NCI-H1930 (cell line): Measurements from ENCODE around the gene MAJIN.
A peak's percentile ranks its signal among the peaks of the same experiment; 100 is the strongest.
"Not testable (repeated sequence)": the region's sequence is repeated elsewhere in the genome, so short reads cannot be mapped to it uniquely, and the experiment has no call there.

Experiments used
- DNase-seq, 2 experiments: peaks; one replicate each; lab custom pipeline; 2025; lab: John Stamatoyannopoulos, UW

Gene MAJIN

GRCh38 chr11:64971421-64972233 lies at the start of gene MAJIN:
Gene MAJIN (minus strand): TSS chr11:64972108. CDS start chr11:64959405, 12,703 bp downstream.
- peak; percentile 90 to 92 for DNase-seq

GRCh38 chr11:65021509-65021908 lies 49.6 kb upstream of the MAJIN start:
- DNase-seq: no peak

GRCh38 chr11:65021003-65021402 lies 49.1 kb upstream of the MAJIN start:
- no peak for DNase-seq

- no peak for DNase-seq
Measured at GRCh38 chr11:65019824-65020223, 47.9 kb upstream of the MAJIN start.

GRCh38 chr11:65017937-65018336 lies 46.0 kb upstream of the MAJIN start:
- DNase-seq: no peak

- no peak for DNase-seq
Measured at GRCh38 chr11:65016705-65017104, 44.8 kb upstream of the MAJIN start.

GRCh38 chr11:65014726-65015227 lies 42.9 kb upstream of the MAJIN start:
- no peak for DNase-seq

- peak; percentile 84 to 94 for DNase-seq
Measured at GRCh38 chr11:65013888-65014725, 42.2 kb upstream of the MAJIN start, which contains the start of gene ARL2. Gene ARL2 (plus strand): TSS chr11:65014160. CDS start chr11:65014208, 48 bp downstream.

- peak; percentile 62 to 78 for DNase-seq
Measured at GRCh38 chr11:65013130-65013887, 41.4 kb upstream of the MAJIN start.

GRCh38 chr11:65008873-65009272 lies 37.0 kb upstream of the MAJIN start:
- DNase-seq: no peak

GRCh38 chr11:65008016-65008415 lies 36.1 kb upstream of the MAJIN start:
- no peak for DNase-seq

- not testable (repeated sequence) for DNase-seq
Measured at GRCh38 chr11:65003968-65004367, 32.1 kb upstream of the MAJIN start.

- DNase-seq: no peak
Measured at GRCh38 chr11:65003282-65003681, 31.4 kb upstream of the MAJIN start.

- no peak for DNase-seq
Measured at GRCh38 chr11:65002706-65003105, 30.8 kb upstream of the MAJIN start.

- DNase-seq: no peak
Measured at GRCh38 chr11:64999478-64999877, 27.6 kb upstream of the MAJIN start.

GRCh38 chr11:64998690-64999431 lies 27.0 kb upstream of the MAJIN start:
- peak in 1 of 2 experiments; percentile 26 for DNase-seq

GRCh38 chr11:64998141-64998540 lies 26.2 kb upstream of the MAJIN start:
- DNase-seq: peak in 1 of 2 experiments; percentile 18

GRCh38 chr11:64996710-64997380 lies 24.9 kb upstream of the MAJIN start, which contains the start of gene BATF2:
Gene BATF2 (minus strand): TSS chr11:64996971. CDS start chr11:64996914, 57 bp downstream.
- DNase-seq: peak; percentile 21 to 56

GRCh38 chr11:64996327-64996709 lies 24.4 kb upstream of the MAJIN start:
- DNase-seq: no peak

- DNase-seq: no peak
Measured at GRCh38 chr11:64994318-64994717, 22.4 kb upstream of the MAJIN start.
